ENCODE measurements around the gene FGD6.

DNA sequence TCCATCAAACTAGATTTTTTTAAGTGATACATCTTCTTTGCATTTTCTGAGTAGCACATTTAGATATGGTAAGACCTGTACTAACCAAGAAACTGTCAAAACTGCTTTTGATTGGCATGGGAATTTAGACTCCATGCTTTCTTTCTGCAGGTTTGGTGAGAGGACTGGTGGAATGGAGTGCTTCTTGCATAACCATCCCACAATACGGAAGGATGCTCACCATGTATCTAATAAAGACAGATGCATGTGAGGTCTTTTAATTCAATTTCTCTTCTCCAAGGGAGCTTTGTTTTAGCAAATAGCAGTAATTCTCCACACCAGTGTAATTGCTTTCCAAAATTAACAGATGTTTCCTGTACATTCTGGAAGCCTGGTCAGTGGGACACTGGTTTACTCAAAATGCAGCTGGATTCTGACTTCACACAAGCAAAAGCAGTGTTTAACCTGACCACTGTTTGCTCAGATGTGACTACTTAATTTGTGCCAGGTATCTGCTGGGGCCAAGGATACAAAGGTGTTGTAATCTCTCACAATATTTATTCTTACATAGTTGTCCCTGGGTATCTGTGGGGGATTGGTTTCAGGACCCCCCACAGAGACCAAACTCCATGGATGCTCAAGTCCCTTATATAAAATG, 26.1 kb downstream of the FGD6 start:
- no peak for TF ChIP-seq BHLHE40 (IDR thresholded peaks at IDR 0.05; ENCODE audit: borderline replicate concordance)
- TF ChIP-seq ARNT (IDR thresholded peaks at IDR 0.05): no peak
- no peak for TF ChIP-seq L3MBTL2 (conservative IDR thresholded peaks at IDR 0.05)
- TF ChIP-seq TARDBP (IDR thresholded peaks at IDR 0.05): no peak
- no peak for TF ChIP-seq SUZ12 (IDR thresholded peaks at IDR 0.05)
- no peak for TF ChIP-seq HDGF (IDR thresholded peaks at IDR 0.05; ENCODE audit: borderline replicate concordance)
- no peak for TF ChIP-seq LEF1 (IDR thresholded peaks at IDR 0.05; ENCODE audit: borderline replicate concordance)
- TF ChIP-seq, protein P1, sequence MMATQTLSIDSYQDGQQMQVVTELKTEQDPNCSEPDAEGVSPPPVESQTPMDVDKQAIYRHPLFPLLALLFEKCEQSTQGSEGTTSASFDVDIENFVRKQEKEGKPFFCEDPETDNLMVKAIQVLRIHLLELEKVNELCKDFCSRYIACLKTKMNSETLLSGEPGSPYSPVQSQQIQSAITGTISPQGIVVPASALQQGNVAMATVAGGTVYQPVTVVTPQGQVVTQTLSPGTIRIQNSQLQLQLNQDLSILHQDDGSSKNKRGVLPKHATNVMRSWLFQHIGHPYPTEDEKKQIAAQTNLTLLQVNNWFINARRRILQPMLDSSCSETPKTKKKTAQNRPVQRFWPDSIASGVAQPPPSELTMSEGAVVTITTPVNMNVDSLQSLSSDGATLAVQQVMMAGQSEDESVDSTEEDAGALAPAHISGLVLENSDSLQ (IDR thresholded peaks at IDR 0.05): no peak
- TF ChIP-seq ELF4 (IDR thresholded peaks at IDR 0.05): no peak
- no peak for TF ChIP-seq SP1 (IDR thresholded peaks at IDR 0.05)
